ENCODE measurements around the gene PCSK4.
"Not testable (repeated sequence)": the region's sequence is repeated elsewhere in the genome, so short reads cannot be mapped to it uniquely, and the experiment has no call there.

DNA sequence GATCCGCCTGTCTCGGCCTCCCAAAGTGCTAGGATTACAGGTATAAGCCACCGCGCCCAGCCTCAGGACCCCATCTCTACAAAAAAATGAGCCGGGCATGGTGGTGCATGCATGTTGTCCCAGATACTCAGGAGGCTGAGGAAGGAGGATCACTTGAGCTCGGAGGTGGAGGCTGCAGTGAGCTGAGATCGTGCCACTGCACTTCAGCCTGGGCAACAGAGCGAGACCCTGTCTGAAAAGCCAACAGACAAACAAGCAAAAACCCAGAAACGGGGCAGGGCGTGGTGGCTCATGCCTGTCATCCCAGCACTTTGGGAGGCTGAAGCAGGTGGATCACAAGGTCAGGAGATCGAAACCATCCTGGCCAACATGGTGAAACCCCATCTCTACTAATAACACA is 40.7 kb upstream of the PCSK4 start:
- TF ChIP-seq POLR2A (IDR thresholded peaks at IDR 0.05; ENCODE audit: low read length); GATA1 (IDR thresholded peaks at IDR 0.05; ENCODE audit: low read depth, low read length): not testable (repeated sequence)

All from erythroblast (primary cell).